NCI-H748 (cell line): Measurements from ENCODE around the gene KLF7.
A peak's percentile ranks its signal among the peaks of the same experiment; 100 is the strongest.

Experiments
- DNase-seq: peaks from one replicate; lab custom pipeline; 2025; ENCODE audit not compliant: unreplicated experiment; lab: John Stamatoyannopoulos, UW

KLF7 gene

DNA sequence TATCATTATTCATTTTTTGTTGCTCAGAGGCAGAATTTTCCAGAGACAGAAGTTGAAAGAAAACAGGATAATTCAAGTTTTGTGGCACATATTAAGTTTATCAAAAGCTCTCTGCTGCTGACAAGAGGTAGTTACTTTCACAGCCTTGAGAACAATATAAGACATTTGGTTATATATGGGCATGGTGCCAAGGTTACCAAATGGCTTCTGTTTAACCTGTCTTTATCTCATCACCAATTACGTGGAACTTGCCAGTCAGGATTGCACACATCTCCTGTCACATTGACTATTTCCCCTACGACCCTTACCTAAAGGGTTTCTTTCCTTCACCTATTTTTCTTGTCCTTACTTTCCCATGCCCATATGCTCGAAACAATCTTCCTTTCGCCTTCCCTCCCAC is 35.9 kb downstream of the KLF7 start:
- peak; percentile 55 for DNase-seq

DNA sequence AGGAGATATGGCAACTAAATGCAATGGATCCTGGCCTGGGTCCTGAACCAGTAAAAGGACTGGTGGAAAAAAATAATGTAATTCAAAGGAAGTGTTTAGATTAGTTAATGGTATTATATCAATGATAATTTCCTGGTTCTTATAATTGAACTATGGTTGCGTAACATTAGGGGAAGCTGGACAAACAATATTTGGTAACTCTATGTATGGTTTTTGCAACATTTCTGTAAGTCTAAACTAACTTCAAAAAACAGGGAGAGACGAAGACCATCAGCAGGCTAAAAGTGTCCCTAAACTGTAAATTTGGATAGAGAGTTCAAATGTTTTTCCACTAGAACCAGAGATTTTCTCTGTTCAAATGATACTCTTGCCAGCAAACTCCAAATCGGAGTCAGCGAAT is 36.9 kb downstream of the KLF7 start:
- DNase-seq: no peak

DNA sequence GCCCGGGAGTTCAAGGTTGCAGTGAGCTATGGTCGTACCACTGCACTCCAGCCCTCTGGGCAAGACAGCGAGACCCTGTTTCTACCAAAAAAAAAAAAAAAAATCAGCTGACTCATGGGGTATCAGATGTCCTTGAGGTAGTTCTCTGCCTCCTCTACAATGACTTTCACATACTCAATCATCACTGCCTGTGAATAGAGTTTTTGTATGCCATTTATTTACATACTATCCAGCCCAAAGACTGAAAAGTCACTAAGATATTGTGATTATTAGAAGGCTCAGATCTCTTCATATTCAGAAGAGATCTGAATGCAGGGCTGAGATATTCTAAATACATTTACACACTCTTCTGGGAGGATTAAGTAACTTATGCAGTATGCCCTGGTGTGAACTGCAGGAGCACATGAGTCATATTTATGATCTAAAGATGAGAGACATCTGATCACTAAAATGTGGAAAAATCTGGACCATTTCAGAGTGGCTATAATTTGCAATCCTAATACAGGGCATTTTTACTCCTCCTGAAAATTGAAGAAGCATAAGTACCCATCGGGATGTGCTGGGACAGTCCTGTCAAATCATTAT is 38.9 kb downstream of the KLF7 start:
- DNase-seq: no peak

DNA sequence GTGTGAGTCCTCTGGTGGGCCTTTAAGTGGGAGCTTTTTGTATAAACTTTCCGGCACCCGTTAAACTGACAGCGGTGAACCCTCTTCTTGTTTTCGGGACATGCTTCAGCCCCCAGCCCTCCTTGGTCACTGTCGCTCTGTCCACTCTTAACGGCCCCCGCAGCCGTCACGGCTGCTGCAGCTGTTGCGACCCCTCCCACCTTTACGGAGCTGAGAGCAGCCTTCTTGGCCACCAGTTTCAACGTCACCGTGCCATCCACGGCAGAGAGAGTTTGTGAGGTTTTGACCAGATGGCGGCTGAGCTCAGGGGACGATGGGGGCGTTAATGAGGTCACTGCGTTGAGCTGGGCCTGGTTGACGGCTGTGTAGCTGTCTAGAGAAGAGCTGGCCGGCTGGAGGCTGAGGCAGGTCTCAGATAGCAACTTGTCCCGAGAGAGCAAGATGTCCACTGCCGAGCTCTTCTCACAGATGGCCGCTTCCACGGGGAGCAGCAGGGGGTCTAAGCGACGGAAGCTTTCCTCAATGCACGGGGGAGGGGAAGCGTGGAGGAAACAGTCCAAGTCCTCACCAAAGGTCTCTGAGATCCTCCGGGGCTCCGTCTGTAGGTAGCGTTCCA is 41.9 kb downstream of the KLF7 start:
- no peak for DNase-seq

DNA sequence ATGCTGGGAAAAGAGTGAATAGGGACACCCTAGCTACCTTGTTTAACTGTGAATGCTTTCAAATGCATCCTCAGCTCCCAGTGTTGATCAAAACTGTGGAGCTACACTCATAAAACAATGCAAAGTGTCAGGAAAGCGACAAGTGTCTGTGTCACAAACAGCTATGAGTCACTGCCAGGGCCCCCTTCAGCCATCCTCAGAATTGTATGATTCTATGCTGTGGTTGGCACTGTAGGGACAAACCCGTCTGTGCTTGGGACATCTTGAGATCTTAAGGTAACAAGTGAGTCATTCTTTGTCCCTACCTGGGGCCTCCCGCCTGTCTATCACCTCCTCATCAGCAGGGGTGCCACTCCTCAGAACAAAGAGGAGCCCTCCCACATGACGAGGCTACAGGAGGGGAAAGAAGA is 42.4 kb downstream of the KLF7 start:
- no peak for DNase-seq

DNA sequence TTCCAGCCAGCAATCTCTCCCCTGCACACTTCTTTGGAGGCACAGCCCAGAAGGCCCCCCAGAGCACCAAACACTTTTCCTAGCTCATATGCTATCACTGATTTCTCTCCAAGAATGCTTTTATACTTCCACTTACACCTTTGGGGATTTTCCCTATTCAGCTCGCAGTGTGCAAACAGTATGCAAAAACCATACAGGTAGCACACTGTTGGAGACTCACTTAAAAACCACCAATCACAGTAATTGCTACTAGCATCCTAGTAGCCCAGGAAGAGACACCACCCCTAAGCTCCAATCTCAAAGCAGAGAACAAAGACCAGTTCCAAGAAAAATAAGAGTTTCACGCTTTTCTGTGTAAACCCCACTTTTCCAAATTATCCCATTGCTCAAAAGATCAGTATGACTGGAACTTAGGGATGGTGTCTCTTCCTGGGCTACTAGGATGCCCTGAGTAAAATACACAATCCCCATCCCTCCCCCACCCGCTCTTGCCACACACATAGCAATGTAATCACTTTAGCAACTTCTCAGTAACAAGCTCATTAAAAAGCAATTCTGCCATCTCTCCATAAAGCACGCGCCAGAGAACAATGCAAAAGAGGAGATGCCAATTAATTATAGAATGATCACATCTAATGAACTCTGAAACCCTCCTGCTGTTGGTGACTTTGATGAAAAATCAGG is 43.0 kb downstream of the KLF7 start:
- peak; percentile 80 for DNase-seq

DNA sequence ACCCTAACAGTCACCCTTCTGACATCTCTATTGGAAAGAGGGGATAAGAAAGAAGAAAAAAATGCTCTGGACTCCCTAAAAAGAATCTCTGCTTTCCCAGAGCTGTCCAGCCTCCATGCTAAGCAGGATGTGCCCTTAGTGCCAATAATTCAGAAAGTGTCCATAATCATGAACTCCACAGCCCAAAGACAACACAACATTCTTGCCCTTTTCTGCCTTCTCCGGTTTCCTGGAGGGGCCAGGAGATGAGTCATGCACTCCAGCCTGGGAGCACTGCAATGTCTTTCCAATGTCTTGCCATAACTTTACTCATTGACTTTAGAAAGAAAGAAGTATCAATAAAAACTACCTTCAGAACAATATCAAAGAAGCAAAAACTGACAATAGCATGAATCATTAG is 44.0 kb downstream of the KLF7 start:
- no peak for DNase-seq

DNA sequence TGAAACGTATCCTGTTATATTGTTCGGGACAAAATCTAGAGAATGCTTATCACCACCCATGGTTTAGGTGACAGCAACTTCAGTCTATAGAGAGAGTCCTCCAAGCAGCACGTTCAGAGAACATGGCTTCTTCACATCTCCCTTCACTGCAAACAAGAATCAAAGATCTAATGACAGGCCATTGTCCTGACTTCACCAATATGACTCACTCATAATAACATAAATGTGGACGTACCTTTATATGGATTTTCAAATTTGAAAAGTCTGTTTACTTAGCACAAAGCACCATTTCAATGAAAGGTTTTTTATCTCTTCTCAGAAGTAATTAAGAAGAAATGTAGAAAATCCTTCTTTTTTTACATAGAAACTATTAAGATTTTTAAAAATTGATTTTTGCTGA is 46.7 kb downstream of the KLF7 start:
- no peak for DNase-seq

DNA sequence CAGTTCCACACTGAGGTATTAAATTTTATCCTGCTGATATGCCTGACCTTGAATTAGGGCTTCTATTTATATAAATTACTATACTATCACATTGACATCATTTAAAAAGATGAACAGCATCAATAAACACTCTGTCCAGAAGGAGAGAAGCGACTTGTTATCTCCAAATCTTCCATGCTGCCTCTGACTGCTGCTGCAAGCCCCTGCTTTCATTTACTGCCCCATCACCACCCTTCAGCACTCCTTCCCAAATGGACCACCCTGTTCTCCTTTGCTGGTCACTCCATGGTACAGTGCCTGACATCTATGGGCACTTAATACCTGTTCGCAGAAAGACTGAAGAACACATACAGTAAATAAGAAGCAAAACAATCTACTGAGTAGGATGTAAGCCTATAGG is 48.1 kb downstream of the KLF7 start:
- no peak for DNase-seq

DNA sequence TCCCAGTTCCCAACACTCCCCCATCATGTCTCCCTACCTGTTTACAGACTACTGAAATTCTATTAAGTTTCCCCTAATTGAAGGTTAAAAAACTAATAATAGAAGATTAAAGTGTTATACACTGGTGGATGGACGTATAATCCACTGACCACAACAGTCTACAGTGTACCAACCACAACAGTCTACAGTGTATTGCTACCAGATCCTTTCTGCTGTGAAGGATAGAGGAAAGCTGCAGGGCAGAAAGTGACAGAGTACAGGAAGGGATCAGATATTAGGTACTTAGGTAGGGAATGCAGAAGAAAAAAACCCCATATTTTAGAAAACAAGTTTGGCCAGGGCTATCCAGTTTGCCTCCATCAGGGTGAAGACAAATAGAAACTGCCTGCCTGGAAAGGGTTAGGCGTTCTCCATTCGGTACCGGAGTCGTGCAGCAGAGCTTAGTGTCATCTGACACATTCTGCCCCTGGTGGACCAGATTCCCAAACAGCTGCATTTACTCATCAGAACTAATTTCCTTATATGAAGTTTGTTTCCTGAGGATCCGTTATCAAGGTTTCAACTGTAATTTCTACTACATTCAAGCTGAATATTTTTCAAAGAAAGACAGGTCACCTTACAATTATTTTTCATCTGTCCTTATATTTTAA is 49.9 kb downstream of the KLF7 start:
- no peak for DNase-seq

DNA sequence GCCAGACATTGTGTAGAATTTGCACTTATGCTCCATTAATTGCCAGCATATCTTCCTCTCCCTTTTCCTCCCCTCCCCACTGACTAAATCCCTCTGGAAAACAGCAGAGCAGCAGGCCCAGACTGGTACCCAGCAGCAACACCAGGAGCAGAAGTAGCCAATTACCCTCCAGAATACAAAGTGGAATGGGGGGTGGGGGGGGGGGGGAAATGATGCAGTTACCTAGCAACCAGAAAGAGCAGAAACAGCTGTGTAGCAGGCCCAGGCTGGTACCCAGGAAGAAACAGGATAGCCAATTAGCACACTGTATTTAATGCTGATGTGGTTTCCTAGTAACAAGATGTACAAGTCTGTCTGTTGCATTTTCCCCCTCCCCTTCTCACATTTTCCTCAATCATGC is 52.3 kb downstream of the KLF7 start:
- peak; percentile 96 for DNase-seq

DNA sequence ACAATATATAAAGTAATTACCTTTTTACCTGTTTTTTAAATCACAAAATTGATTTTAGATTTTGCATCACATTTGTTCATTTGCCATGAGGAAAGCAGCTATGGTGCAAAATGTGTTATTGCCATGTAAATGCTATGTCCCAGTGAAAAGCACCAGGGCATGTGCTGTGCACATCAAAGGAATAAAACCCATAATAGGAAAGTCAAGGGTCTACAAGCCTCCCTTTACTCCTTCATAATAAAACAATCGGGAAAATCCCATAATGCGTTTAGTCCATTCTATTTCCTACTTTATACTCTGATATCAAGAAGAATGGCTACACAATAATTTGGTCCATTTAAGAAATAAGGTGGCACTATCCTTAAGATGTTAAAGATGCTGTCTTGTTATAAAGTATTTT is 53.0 kb downstream of the KLF7 start:
- DNase-seq: no peak

DNA sequence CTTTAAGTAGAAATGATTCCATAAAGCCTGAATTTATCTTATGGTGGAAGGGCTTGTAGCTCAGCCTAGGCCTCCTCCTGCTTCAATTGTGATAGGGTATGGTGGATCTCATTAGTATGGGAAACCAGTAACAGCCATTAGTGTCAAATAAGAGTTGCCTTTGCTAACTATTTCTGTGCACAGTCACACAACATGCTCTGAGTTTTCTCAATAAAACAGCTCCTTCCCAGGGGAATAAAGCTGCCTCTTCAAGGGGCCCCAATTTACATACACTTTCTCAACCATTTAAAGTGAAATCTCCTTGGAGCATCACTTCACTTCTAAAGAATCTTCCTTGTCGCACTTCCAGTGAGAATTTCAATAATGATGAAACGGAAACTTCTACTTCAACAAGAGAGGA is 53.4 kb downstream of the KLF7 start:
- no peak for DNase-seq

DNA sequence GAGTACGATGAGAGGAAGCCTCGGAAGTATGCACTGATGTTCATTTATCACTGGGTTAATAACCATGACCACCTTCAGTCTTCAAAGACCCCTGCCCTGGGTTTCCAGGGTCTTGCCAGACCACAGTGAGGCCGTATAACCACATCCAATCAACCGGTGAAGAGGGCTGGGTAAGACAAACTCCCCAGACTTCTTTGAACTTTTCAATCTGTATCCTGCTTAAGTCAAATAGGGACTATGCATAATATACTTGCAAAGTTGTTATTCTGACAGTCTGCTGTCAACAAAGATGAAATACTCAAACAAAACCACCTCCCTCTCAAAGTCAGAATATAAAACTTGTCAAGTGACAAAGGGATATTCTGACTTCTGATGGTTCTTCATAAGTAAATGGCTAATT is 54.0 kb downstream of the KLF7 start:
- DNase-seq: no peak

DNA sequence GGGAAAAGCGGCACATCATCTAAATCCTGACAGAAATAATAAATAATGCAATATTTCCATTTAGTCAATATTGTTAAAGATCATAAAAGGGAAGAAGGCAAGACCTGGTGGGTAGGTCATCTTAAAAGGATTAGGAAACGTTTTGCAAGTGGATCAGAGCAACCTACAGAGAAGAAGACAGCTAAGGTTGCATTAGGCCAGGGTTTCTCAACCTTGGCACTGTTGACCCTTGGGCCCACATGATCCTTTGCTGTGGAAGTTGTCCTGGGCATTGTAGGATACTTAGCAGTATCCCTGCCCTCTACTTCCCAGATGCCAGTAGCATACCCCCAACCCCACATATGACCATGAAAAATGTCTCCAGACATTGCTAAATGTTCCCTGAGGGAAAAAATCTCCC is 55.0 kb downstream of the KLF7 start:
- DNase-seq: no peak

DNA sequence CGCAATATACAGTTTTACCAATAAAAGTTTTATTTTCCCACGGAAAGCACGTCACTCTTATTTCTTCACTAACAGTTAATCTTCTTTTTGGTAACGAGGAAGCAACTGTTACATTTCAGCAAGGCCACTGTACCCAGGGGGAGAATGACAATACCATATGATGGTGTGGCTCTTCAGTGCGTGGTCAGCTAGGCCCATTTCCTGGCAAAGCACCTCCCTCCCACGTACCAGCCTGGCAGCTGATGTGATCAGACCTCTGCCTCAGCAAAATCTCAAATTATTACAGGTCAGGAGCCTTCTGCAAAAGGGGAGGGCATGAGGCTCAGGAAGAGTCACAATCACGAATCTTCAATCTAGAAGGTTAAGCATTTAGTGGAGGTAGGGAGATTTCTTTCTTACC is 55.4 kb downstream of the KLF7 start:
- no peak for DNase-seq

DNA sequence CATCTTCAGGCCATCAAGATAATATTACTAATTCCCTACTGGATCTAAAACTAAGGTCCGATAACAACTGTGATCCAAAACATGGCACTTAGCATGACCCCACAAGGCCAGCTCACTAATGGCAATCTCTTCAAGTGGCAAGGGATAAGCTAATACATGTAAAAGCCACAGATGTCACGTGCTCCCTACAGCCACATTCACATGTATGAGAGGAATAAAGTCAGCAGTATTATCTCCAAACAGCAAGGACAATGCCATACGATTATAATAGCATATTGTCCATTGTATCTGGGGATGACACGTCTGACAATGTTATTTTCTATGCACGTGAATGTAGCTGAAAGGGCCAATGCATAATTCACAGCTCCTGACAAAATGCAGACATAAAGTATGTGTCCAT is 56.0 kb downstream of the KLF7 start:
- no peak for DNase-seq

DNA sequence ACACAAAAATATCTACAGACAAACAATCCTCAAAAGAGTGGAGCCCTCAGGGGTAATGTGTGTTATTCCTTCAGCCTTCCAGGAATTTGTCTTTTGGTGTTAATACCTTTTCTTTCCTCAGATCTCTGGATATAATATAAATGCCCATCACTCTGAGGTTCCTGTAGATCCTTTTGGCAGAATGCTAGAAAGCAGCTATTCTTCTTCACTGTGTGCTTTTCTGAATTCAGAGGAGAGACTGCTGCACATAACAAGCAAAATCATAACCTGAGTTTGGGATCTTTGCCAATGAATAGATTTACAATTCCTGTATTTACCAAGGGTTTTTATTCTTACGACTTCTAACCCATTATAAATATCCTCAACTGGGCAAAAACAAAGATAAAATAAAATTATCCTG is 57.3 kb downstream of the KLF7 start:
- no peak for DNase-seq

DNA sequence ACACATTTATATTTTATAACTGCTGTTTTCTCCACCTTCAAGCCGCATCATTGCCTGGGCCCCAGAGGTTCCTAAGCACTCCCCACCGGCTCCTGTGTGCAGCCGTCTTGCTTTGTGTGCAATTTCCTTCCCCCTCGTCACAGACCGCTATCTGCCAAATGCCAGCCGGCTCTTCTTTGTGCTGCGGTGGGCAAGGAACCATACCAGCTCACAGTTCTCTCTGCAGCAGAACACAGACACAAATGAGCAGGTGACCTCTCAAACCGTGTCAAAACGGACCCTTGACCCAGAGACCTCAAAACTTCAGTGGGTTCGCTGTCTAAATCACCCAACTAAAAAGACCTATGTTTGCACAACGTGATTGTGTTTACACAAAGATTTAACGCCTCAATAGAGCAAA is 58.2 kb downstream of the KLF7 start:
- DNase-seq: peak; percentile 87

DNA sequence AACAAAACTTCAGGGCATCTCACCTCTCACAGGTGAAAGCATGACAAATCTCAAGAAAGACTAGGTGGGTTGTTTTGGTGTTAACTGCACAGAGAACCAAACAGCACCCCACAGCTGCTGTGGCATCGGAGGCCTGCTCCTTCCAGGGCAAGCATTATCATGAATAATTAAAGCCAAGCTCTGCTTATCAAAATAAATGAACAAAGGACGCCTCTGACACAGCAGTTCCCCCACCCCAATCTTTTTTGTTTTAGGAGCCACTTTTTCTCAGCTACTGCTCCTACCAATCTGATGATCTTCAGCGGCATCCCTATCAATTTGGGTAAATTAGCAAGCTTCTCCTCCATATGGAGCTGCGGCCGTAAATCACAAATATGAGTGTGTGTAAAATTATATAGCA is 58.6 kb downstream of the KLF7 start:
- DNase-seq: no peak

DNA sequence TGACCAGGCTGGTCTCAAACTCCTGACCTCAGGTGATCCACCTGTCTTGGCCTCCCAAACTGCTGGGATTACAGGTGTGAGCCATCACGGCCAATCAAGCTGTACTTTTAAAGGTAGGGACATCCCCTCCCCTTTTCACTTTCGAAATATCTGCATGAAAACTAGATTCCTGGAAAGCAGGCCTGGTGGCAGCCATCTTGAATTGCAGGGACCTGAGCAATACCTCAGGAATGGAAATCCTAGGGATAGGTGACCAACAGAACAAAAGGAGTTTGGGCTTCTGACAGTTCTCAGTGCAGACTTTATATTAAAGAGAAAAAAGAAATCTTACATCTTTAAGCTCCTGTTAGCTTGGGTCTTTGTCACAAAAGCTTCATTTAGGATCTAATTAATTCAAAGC is 62.6 kb downstream of the KLF7 start:
- no peak for DNase-seq

DNA sequence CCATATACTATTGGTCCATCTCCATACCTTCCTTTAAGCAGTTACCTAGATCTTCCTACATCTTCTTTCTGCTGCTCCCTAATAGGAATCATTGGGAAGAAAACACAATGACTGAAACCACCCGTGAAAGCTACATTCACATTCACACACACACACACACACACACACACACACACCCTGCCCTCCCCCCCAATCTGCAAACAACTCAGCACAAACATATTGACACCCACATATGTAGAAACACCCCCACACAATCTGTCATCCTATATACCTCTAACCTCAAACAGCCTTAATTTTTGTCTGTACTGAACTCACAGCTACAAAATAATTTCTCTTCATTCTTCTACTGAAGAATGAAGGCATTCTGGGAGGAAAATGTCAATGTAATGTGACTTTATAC is 63.8 kb downstream of the KLF7 start:
- DNase-seq: no peak
